ENCODE results near the gene GIPC2.

- TF ChIP-seq, protein P1, sequence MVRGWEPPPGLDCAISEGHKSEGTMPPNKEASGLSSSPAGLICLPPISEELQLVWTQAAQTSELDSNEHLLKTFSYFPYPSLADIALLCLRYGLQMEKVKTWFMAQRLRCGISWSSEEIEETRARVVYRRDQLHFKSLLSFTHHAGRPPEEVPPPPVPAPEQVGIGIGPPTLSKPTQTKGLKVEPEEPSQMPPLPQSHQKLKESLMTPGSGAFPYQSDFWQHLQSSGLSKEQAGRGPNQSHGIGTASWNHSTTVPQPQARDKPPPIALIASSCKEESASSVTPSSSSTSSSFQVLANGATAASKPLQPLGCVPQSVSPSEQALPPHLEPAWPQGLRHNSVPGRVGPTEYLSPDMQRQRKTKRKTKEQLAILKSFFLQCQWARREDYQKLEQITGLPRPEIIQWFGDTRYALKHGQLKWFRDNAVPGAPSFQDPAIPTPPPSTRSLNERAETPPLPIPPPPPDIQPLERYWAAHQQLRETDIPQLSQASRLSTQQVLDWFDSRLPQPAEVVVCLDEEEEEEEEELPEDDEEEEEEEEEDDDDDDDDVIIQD (CRISPR knock-in tag; IDR thresholded peaks at IDR 0.05) = no peak
- TF ChIP-seq EZH2 (IDR thresholded peaks at IDR 0.05; ENCODE audit: borderline replicate concordance, low read depth, low read length) = no peak
Observed at GRCh38 chr1:78081980-78082860, 36.5 kb downstream of the GIPC2 start.

Measured in K562 (cell line).